ENCODE measurements around the gene DIP2A. TPM values are rescaled to one million over a fixed set of nuclear protein-coding genes. Genes with fewer than 3 reads are reported as not detected.

The DIP2A gene
- total and polyA plus RNA-seq, 7 donors, result 7.3 to 12.2 (median 11.0) TPM

DNA sequence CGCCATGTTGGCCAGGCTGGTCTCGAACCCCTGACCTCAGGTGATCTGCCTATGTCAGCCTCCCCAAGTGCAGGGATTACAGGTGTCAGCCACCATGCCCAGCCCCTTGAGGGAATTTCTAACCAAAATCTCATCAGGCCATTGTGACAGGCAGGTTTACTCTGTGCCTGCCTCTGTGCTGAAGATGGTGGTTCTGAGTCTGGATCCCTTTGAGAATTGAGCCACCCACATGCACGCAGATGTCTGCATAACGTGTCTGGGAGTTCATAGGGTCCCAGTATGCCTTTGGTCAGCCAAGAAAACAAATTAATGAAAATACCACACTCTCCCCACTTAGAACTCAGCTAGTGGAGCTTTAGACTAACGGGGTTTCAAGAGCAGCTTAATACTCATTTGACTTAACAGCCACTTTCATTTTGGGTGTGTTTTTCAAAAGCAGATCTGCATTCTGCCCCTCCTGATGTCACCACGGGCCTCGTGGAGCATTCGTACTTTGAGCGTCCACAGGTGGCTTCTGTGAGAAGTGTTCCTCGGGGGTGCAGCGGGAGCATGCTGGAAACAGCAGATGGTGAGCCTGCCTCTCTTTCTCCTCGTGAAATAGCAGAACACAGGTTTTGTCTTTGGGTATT lies 45.3 kb downstream of the DIP2A start:
- 83 to 89% (median 88%) methylated on average over 12 of the region's 12 CpGs for WGBS, 3 donors
- Histone ChIP-seq H3K4me3 (no peak overlapping the region), H3K27me3 (ENCODE audit: insufficient read depth in 3 of 3, low read length in 2 of 3) (no peaks in the 10 kb centered on the region), H3K36me3 (ENCODE audit: insufficient read depth in 1 of 2, low read depth in 1 of 2) (peaks cover 3 to 72% of the 10 kb centered on the region in 2 donors), H3K27ac (no peak overlapping the region), H3K9me3 (no peaks in the 10 kb centered on the region), H3K4me1 (no peaks in the 10 kb centered on the region)
- intact Hi-C loops (cut with DNase I), result no loop called here
- ATAC-seq (no peak), DNase-seq (no peak)
- TF ChIP-seq CTCF (IDR thresholded peaks at IDR 0.05), result no peak

DNA sequence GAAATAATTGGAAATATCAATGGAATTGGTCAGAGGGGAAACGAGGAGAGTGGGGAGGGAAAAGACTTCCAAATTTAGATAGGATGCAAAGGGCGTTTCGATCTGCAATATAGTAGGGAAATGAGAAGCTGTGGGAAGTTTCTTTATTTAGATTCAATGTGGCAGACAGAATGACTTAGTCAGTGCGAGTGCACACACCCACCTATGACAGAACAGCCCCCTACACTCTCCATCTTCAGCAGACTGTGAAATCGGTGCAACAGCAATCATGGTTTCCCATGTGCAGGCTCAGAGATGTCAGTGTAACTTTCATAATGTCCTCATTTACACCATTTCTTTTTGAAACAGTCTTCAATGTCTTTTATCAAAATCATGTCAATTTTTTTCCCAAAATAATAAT lies 46.0 kb downstream of the DIP2A start:
- peaks cover 3 to 72% of the 10 kb centered on the region in 2 donors for H3K36me3 ChIP-seq (ENCODE audit: insufficient read depth in 1 of 2, low read depth in 1 of 2)
- 81 to 91% (median 84%) methylated on average over 5 of the region's 5 CpGs for WGBS, 3 donors
- no peak for DNase-seq
- no peak overlapping the region for H3K4me3 ChIP-seq
- TF ChIP-seq CTCF (IDR thresholded peaks at IDR 0.05), result no peak
- H3K27ac ChIP-seq, result no peak overlapping the region
- H3K27me3 ChIP-seq (ENCODE audit: insufficient read depth in 3 of 3, low read length in 2 of 3), result no peaks in the 10 kb centered on the region
- no peaks in the 10 kb centered on the region for H3K9me3 ChIP-seq
- H3K4me1 ChIP-seq, result no peaks in the 10 kb centered on the region
- intact Hi-C loops (cut with DNase I), result no loop called here
- no peak for ATAC-seq

GRCh38 chr21:46507562-46507961 lies 48.9 kb downstream of the DIP2A start:
- no peak for TF ChIP-seq CTCF (IDR thresholded peaks at IDR 0.05)
- no peaks in the 10 kb centered on the region for H3K4me1 ChIP-seq
- H3K9me3 ChIP-seq, result no peaks in the 10 kb centered on the region
- DNase-seq, result no peak
- 84 to 93% (median 86%) methylated on average over 4 of the region's 4 CpGs for WGBS, 3 donors
- peaks cover 21 to 77% of the 10 kb centered on the region in 2 donors for H3K36me3 ChIP-seq (ENCODE audit: insufficient read depth in 1 of 2, low read depth in 1 of 2)
- no peak overlapping the region for H3K4me3 ChIP-seq
- ATAC-seq, result no peak
- intact Hi-C loops (cut with DNase I), result no loop called here
- no peaks in the 10 kb centered on the region for H3K27me3 ChIP-seq (ENCODE audit: insufficient read depth in 3 of 3, low read length in 2 of 3)
- no peak overlapping the region for H3K27ac ChIP-seq

DNA sequence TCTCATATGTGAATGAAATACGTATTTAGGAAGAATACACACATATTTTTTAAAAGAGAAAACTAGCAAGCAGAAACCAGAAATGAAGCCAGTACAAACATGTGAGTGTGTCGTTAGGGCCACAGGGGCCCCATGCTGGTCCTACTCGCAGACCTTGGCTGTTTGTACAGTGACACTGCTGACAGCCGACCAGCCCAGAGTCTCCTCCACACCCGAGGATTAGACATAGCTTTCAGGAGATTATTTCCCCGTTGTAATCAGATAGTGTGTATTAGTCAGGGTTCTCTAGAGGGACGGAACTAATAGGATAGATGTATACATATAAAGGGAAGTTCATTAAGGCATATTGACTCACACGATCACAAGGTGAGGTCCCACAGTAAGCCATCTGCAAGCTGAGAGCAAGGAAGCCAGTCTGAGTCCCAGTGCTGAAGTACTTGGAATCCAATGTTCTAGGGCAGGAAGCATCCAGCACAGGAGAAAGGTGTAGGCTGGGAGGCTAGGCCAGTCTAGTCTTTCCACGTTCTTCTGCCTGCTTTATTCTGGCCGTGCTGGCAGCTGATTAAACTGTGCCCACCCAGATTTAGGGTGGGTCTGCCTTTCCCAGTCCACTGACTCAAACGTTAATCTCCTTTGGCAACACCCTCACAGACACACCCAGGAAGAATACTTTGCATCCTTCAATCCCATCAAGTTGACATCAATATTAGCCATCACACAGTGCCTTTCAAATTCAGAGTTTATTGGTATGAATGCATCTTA lies 51.2 kb downstream of the DIP2A start:
- WGBS, 3 donors, result 62 to 63% (median 62%) methylated on average over 11 of the region's 11 CpGs
- intact Hi-C loops (cut with DNase I), result no loop called here
- Histone ChIP-seq H3K4me3 (no peak overlapping the region), H3K9me3 (no peaks in the 10 kb centered on the region), H3K27me3 (ENCODE audit: insufficient read depth in 3 of 3, low read length in 2 of 3) (no peaks in the 10 kb centered on the region), H3K36me3 (ENCODE audit: insufficient read depth in 1 of 2, low read depth in 1 of 2) (peaks cover 21 to 70% of the 10 kb centered on the region in 2 donors), H3K27ac (no peak overlapping the region), H3K4me1 (peaks cover 3% of the 10 kb centered on the region)
- no peak for TF ChIP-seq CTCF (IDR thresholded peaks at IDR 0.05)
- ATAC-seq (no peak), DNase-seq (no peak)
